Renal pelvis (tissue), 4 donors: ENCODE measurements around the gene TRMU. TPM values are rescaled to one million over a fixed set of nuclear protein-coding genes. Genes with fewer than 3 reads are reported as not detected.

ENCODE experiments used
- DNase-seq: peaks from one replicate; pipeline ENCODE4 v3.0.0-alpha.2; 2013
- polyA plus RNA-seq, 3 donors: library from polyadenylated mRNA; unstranded; fragments of 120-200 nt; gene quantifications; one replicate each; pipeline ENCODE4 v1.2.1, GENCODE V29; 2013; ENCODE audit not compliant: insufficient read length in 3 of 3

TRMU gene
- polyA plus RNA-seq, 3 donors = 55.1 to 58.5 (median 55.9) TPM

DNA sequence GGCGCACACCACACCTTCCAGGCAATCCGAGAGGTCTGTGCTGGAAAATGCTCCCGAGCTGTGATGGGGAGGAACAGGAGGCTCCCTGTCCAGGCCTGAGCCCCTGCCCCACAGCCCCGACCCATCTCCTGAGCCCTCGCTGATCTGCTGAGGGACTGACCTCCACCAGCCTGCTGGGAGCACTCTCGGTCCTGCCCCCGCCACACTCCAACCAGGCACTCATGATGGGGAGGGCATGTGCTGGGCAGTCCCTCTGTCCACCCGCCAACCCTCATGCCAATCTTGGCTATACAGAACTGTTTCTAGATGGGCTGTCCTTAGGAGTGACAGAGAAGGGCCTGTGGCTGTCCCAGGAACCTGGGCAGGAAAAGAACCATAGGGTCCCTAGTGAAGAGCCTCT is 70.8 kb downstream of the TRMU start:
- DNase-seq = no peak

DNA sequence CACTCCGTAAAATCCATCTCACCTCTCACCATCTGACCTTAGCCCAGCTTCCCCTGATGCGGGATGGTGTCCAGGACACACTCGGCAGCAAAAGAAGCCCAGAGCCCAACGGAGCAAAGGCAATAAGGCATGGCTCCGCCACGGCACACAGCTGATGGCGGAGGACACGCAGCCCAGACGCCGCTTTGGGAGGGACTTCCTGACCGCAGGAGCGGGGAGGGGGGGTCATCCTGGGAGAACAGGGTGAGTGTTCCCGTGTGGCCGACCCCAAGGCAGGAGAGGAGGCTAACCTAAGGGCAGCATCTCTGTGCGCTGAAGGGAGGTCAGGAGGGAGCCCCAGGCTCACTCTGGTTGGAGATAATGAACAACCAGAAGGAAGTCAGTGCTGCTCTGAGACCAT is 71.3 kb downstream of the TRMU start:
- no peak for DNase-seq

Other genes starting within 250 kb of the TRMU start
- gene PPARA, start 185.2 kb upstream of the TRMU start, polyA plus RNA-seq = 10 to 100 TPM; 23.3 to 39.7 (median 38.3) TPM
- 10 to 100 TPM; 13.4 to 15.9 (median 14.5) TPM for gene CDPF1, start 85.4 kb upstream of the TRMU start, polyA plus RNA-seq
- gene PKDREJ, start 72.4 kb upstream of the TRMU start, polyA plus RNA-seq = under 1 TPM; 0.33 to 0.52 (median 0.47) TPM
- gene TTC38, start 67.7 kb upstream of the TRMU start, polyA plus RNA-seq = 10 to 100 TPM; 52.0 to 62.8 (median 60.0) TPM
- gene GTSE1, start 38.8 kb upstream of the TRMU start, polyA plus RNA-seq = 10 to 100 TPM; 18.4 to 22.9 (median 18.6) TPM
- gene CELSR1, start 201.9 kb downstream of the TRMU start, polyA plus RNA-seq = 10 to 100 TPM; 25.6 to 29.4 (median 29.4) TPM